ENCODE results near the gene PNMA1. TPM values are rescaled to one million over a fixed set of nuclear protein-coding genes. Genes with fewer than 3 reads are reported as not detected.

The PNMA1 gene
- total and polyA plus RNA-seq, 2 of the 13 experiments (the other 11 are each of a cell fraction or from before 2014, with no cell fraction given) = 7.0 to 8.3 TPM

DNA sequence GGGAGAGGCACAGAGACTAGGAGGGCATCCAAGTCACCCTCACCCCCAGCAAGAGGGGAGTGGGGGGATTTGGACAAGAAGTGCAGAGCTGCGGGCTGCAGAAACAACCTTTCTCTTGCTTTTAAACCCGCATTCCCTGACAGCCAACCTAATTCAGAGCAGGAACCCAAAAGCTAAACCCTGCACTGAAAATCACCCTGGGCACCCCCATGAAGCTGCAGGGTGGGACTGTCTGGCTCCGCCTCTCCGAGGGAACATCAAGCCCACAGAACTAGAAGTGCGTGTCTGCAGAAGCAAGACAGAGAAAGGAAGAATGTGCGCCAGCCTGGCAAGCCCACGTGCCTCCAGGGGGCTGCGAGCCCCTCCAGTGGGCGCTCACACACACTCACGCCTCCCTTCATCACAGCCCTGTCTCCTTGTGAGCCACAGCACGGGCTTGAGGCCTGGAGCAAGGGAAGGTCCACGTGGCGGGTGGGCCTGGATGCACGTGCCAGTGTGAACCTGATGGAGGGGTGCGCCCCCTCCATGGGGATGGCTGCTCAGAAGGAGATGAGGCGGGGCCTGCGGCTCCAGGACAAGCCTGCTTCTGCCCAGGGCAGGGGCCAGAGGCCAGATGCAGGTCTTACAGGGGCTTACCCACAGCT, 27.8 kb upstream of the PNMA1 start (continued):
- TF ChIP-seq, protein P1, sequence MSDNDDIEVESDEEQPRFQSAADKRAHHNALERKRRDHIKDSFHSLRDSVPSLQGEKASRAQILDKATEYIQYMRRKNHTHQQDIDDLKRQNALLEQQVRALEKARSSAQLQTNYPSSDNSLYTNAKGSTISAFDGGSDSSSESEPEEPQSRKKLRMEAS (IDR thresholded peaks at IDR 0.05) = peak; percentile 72
- TF ChIP-seq, protein P2, sequence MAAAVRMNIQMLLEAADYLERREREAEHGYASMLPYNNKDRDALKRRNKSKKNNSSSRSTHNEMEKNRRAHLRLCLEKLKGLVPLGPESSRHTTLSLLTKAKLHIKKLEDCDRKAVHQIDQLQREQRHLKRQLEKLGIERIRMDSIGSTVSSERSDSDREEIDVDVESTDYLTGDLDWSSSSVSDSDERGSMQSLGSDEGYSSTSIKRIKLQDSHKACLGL (CRISPR knock-in tag; IDR thresholded peaks at IDR 0.05) = 0 out of 2 replicates have a peak, but pooled peaks have one; percentile 20

DNA sequence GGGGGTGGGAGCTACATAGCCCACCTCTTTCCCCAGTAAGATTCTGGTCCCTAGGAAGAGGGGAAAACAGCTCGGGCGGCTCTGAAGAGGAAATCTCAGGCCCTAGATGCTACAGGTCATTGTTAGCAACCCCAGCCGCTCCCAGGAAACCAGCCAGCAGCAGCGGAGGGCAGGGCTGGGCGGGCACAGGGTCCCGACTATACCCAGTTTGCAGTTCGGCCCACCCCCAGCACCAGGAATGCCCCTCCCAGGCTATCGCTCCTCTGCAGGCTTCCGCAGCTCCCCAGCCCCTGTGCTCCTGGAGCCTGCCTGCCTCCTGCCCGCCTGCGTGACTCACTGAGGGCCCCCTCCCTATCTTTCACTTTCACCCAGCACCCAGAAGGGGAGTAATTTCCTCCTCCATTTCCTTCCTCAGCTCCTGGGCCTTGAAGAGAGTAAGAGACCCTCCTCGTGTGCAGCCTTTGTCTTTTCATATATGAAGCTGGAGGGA, 27.2 kb upstream of the PNMA1 start:
- H3K4me1 ChIP-seq (ENCODE audit: insufficient read depth, low read length) = peaks cover 70% of the 10 kb centered on the region
- H3K9me3 ChIP-seq (ENCODE audit: low read length) = no peaks in the 10 kb centered on the region
- H3K4me3 ChIP-seq (replicated peaks in 1 of 3; ENCODE audit: insufficient read depth in 1 of 3, low read depth in 2 of 3, low read length in 3 of 3) = peak overlapping the region; percentile 37 to 60 (median 41)
- in situ Hi-C loops (cut with HindIII; ENCODE audit: extremely low pct_ligation_motif_present, low pct_unique_long_range_greater_than_20kb) = loop anchor here (25.0 kb wide), 1 partner anchor 296 kb away; no protein-coding TSS in a partner anchor
- WGBS (ENCODE audit: low lambda C conversion rate) = 6% methylated on average over 6 of the region's 12 CpGs
- peaks cover 9 to 18% of the 10 kb centered on the region in 2 experiments for H3K36me3 ChIP-seq (replicated peaks in 1 of 2; ENCODE audit: control insufficient read depth in 1 of 2, insufficient read depth in 2 of 2, low read length in 2 of 2)
- H3K27ac ChIP-seq (ENCODE audit: extremely low read length, insufficient read depth, low read length) = peak overlapping the region; percentile 61
- H3K79me2 ChIP-seq (ENCODE audit: insufficient read depth, low read length) = peaks cover 71% of the 10 kb centered on the region
- peaks cover 59% of the 10 kb centered on the region for H4K20me1 ChIP-seq (ENCODE audit: insufficient read depth, low read length)
- H3K27me3 ChIP-seq (ENCODE audit: control insufficient read depth in 1 of 2, insufficient read depth in 2 of 2, low read length in 2 of 2) = no peaks in the 10 kb centered on the region
- POLR2A ChIA-PET = interaction anchor here (1.2 to 3.9 kb wide), 9 partner anchors 9 to 145 kb away, joined by 3 to 26 read pairs (median 6); partner anchors contain the start of genes PTGR2 and ZNF410
- H2AFZ ChIP-seq (ENCODE audit: low read length) = no peak overlapping the region
- peak overlapping the region; percentile 36 for H3K9ac ChIP-seq (ENCODE audit: insufficient read depth, low read depth, low read length)
- H3K4me2 ChIP-seq (ENCODE audit: low read depth, low read length) = peak overlapping the region; percentile 85
- CTCF ChIA-PET (ENCODE audit: low intra/inter-chr PET ratio, low total read pairs) = no interaction called here
- intact Hi-C loops (cut with micrococcal nuclease; ENCODE audit: unreplicated experiment) = loop anchor here (1.0 kb wide), 1 partner anchor 84 kb away; no protein-coding TSS in a partner anchor
- FAIRE-seq (no peak), ATAC-seq (peak; percentile 72), DNase-seq (ENCODE audit: low spot score) (peak; percentile 61)
- no TSS peak for BruUV-seq (replicated peaks)
- TF ChIP-seq, protein P3, sequence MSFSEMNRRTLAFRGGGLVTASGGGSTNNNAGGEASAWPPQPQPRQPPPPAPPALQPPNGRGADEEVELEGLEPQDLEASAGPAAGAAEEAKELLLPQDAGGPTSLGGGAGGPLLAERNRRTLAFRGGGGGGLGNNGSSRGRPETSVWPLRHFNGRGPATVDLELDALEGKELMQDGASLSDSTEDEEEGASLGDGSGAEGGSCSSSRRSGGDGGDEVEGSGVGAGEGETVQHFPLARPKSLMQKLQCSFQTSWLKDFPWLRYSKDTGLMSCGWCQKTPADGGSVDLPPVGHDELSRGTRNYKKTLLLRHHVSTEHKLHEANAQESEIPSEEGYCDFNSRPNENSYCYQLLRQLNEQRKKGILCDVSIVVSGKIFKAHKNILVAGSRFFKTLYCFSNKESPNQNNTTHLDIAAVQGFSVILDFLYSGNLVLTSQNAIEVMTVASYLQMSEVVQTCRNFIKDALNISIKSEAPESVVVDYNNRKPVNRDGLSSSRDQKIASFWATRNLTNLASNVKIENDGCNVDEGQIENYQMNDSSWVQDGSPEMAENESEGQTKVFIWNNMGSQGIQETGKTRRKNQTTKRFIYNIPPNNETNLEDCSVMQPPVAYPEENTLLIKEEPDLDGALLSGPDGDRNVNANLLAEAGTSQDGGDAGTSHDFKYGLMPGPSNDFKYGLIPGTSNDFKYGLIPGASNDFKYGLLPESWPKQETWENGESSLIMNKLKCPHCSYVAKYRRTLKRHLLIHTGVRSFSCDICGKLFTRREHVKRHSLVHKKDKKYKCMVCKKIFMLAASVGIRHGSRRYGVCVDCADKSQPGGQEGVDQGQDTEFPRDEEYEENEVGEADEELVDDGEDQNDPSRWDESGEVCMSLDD (CRISPR knock-in tag; IDR thresholded peaks at IDR 0.05; ENCODE audit: borderline replicate concordance) = no peak
- TF ChIP-seq, protein P1 (IDR thresholded peaks at IDR 0.05) = no peak
- TF ChIP-seq SMC3 (IDR thresholded peaks at IDR 0.05; ENCODE audit: low read length) (no peak), NCOA1 (CRISPR knock-in tag; IDR thresholded peaks at IDR 0.05) (no peak), ZNF670 (CRISPR knock-in tag; IDR thresholded peaks at IDR 0.05; ENCODE audit: borderline replicate concordance) (no peak)
- TF ChIP-seq, protein P4, sequence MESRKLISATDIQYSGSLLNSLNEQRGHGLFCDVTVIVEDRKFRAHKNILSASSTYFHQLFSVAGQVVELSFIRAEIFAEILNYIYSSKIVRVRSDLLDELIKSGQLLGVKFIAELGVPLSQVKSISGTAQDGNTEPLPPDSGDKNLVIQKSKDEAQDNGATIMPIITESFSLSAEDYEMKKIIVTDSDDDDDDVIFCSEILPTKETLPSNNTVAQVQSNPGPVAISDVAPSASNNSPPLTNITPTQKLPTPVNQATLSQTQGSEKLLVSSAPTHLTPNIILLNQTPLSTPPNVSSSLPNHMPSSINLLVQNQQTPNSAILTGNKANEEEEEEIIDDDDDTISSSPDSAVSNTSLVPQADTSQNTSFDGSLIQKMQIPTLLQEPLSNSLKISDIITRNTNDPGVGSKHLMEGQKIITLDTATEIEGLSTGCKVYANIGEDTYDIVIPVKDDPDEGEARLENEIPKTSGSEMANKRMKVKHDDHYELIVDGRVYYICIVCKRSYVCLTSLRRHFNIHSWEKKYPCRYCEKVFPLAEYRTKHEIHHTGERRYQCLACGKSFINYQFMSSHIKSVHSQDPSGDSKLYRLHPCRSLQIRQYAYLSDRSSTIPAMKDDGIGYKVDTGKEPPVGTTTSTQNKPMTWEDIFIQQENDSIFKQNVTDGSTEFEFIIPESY (CRISPR knock-in tag; IDR thresholded peaks at IDR 0.05) = no peak
- TF ChIP-seq, protein P5, sequence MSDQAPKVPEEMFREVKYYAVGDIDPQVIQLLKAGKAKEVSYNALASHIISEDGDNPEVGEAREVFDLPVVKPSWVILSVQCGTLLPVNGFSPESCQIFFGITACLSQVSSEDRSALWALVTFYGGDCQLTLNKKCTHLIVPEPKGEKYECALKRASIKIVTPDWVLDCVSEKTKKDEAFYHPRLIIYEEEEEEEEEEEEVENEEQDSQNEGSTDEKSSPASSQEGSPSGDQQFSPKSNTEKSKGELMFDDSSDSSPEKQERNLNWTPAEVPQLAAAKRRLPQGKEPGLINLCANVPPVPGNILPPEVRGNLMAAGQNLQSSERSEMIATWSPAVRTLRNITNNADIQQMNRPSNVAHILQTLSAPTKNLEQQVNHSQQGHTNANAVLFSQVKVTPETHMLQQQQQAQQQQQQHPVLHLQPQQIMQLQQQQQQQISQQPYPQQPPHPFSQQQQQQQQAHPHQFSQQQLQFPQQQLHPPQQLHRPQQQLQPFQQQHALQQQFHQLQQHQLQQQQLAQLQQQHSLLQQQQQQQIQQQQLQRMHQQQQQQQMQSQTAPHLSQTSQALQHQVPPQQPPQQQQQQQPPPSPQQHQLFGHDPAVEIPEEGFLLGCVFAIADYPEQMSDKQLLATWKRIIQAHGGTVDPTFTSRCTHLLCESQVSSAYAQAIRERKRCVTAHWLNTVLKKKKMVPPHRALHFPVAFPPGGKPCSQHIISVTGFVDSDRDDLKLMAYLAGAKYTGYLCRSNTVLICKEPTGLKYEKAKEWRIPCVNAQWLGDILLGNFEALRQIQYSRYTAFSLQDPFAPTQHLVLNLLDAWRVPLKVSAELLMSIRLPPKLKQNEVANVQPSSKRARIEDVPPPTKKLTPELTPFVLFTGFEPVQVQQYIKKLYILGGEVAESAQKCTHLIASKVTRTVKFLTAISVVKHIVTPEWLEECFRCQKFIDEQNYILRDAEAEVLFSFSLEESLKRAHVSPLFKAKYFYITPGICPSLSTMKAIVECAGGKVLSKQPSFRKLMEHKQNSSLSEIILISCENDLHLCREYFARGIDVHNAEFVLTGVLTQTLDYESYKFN (CRISPR knock-in tag; conservative IDR thresholded peaks at IDR 0.05) = no peak
- TF ChIP-seq, protein P6, sequence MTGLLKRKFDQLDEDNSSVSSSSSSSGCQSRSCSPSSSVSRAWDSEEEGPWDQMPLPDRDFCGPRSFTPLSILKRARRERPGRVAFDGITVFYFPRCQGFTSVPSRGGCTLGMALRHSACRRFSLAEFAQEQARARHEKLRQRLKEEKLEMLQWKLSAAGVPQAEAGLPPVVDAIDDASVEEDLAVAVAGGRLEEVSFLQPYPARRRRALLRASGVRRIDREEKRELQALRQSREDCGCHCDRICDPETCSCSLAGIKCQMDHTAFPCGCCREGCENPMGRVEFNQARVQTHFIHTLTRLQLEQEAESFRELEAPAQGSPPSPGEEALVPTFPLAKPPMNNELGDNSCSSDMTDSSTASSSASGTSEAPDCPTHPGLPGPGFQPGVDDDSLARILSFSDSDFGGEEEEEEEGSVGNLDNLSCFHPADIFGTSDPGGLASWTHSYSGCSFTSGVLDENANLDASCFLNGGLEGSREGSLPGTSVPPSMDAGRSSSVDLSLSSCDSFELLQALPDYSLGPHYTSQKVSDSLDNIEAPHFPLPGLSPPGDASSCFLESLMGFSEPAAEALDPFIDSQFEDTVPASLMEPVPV (CRISPR knock-in tag; IDR thresholded peaks at IDR 0.05) = no peak

All from HepG2 (cell line).